Right lobe of liver (tissue), 4 donors: ENCODE data around the gene PITPNM3.

ENCODE experiments used
- POLR2A ChIP-seq: fragments of 450-650 bp; IDR thresholded peaks from one replicate; pipeline ENCODE4 v1.6.1; 2017; ENCODE audit warnings: antibody characterized with exemption, mild to moderate bottlenecking
- TF ChIP-seq, protein P1 (sequence below), 4 donors: fragments of 200-600 bp in 3 of 4; fragments of 450-650 bp in 1 of 4; IDR thresholded peaks; one replicate each; pipeline versions ENCODE4 v1.5.1 to v1.8.0; 2016 to 2022; ENCODE audit warnings: antibody characterized with exemption in 4 of 4, mild to moderate bottlenecking in 2 of 4
- donor health status: DM: no; HTN: no; CAD: no.
- donor health status: DM: no; HTN: no; CAD: no.
- donor health status: DM: no; HTN: yes; CAD: no.

DNA sequence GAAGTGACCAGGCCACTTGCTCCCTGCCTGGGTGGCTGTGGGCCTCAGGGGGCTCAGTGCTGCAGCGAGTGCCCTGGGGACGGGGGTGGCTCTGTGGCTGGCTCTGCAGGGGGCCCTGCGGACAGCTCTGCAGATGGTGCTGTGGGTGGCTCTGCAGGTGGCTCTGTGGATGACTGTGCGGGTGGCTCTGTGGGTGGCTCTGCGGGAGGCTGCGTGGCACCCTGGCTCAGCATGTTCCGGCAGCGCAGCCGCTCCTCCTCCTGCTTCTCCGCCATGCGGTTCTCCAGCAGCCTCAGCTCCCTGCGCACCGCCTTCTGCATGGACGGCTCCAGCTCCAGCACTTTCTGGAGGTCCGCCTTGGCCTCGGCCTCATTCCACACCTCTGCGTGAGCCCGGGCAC, 130.9 kb downstream of the PITPNM3 start:
- TF ChIP-seq, protein P1, sequence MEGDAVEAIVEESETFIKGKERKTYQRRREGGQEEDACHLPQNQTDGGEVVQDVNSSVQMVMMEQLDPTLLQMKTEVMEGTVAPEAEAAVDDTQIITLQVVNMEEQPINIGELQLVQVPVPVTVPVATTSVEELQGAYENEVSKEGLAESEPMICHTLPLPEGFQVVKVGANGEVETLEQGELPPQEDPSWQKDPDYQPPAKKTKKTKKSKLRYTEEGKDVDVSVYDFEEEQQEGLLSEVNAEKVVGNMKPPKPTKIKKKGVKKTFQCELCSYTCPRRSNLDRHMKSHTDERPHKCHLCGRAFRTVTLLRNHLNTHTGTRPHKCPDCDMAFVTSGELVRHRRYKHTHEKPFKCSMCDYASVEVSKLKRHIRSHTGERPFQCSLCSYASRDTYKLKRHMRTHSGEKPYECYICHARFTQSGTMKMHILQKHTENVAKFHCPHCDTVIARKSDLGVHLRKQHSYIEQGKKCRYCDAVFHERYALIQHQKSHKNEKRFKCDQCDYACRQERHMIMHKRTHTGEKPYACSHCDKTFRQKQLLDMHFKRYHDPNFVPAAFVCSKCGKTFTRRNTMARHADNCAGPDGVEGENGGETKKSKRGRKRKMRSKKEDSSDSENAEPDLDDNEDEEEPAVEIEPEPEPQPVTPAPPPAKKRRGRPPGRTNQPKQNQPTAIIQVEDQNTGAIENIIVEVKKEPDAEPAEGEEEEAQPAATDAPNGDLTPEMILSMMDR (IDR thresholded peaks at IDR 0.05): no peak
- no peak for TF ChIP-seq POLR2A
